Measurements from ENCODE around the gene LIN7C. TPM values are rescaled to one million over a fixed set of nuclear protein-coding genes. Genes with fewer than 3 reads are reported as not detected.
A peak's percentile ranks its signal among the peaks of the same experiment; 100 is the strongest.

Gene LIN7C, protein sequence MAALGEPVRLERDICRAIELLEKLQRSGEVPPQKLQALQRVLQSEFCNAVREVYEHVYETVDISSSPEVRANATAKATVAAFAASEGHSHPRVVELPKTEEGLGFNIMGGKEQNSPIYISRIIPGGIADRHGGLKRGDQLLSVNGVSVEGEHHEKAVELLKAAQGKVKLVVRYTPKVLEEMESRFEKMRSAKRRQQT
- polyA plus RNA-seq (2011; rRNA removed) = 21.2 and 31.0 TPM in 2 replicates
- polyA plus RNA-seq (2012; cell fraction: cytosol; rRNA removed) = 5.5 and 6.2 TPM in 2 replicates
- polyA plus RNA-seq (2012; cell fraction: nucleus; rRNA removed) = 2.4 and 6.2 TPM in 2 replicates
- polyA plus RNA-seq (2017; fragmentation: RNase III; extraction: RNeasy Plus Mini Kit Qiagen cat#74134 plus additional on column Dnase treatment) = 9.0 to 10.1 TPM (median 9.7 TPM) in 3 replicates
- 10.5 and 11.6 TPM in 2 replicates for polyA minus RNA-seq (2011; rRNA and poly(A)+ RNA removed)

DNA sequence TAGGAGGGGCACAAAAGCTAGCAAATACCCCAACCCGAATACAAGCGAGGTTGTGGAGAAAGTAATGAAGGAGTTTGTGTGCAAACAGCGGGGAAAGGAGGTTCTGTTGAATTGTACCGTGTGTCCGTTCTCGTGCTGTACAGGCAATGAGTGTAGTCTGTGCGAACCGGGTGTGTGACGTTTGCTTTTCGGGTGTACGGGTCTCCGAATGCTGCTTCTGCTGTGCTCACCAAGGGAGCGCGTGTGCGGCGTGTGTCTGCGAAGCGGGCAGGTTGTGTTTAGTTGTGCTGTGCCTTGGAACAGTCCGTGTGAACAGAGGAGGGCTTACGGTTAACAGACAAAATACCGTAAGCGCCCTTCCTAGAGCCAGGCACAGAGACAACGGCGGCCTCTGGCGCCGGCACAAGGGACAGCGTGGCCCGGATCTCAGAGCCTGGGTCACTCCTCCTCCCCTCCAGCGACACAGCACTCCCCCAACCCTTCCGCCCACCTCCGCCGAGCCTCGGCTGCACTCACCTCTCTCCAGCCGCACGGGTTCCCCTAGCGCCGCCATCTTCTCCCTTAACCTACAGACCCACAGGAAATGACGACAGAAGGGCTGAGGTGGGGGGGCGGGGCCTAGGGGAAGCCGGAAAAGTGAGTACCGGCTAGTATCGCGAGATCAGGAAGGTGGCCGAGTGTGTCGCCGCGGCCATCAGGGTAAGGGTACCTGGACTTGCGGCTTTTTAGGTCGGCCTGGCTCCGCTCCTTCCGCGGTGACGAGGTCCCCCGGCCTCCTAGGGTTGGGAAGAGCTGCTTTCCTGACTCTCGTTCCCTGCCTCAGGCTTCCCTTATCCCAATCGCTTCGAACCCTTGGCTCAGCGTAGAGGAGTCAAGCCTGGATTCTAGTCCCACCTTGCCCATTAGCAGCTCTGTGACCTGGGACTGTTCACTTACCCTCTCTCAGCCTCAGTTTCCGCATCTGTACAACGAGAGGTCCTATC is at the start of gene LIN7C:
LIN7C (minus strand) TSS at position 570 of the 983 bp plus-strand sequence; CDS start at position 553, 17 bp downstream.
- FAIRE-seq (no peak), DNase-seq (ENCODE audit: low read depth in 1 of 2, low spot score in 1 of 2) (peak; percentile 94 to 96), ATAC-seq (peak; percentile 98 to 99)
- CTCF ChIA-PET = interaction anchor here (1.1 kb wide), 1 partner anchor 11 kb away, joined by 3 read pairs; no protein-coding TSS in a partner anchor
- under 1% methylated on average over 52 of the region's 60 CpGs for WGBS (ENCODE audit: missing lambda C conversion rate)
- peak within 1 kb of the TSS; percentile 97 for H3K4me2 ChIP-seq
- no peaks in the 10 kb centered on the region for H3K9me3 ChIP-seq
- peaks cover 16% of the 10 kb centered on the region for H3K4me1 ChIP-seq
- peak within 1 kb of the TSS; percentile 93 for H3K4me3 ChIP-seq
- POLR2A ChIA-PET = interaction anchor here (0.5 kb wide), 1 partner anchor 25 kb away, joined by 3 read pairs; no protein-coding TSS in a partner anchor
- peak within 1 kb of the TSS; percentile 92 for H3K27ac ChIP-seq
- TF ChIP-seq MAZ (IDR thresholded peaks at IDR 0.05; ENCODE audit: borderline replicate concordance, low read depth, low read length) (no peak), MYC (IDR thresholded peaks at IDR 0.05; ENCODE audit: borderline replicate concordance, low read length) (no peak; the same call in 1 of the 2 replicates), POLR2A (IDR thresholded peaks at IDR 0.05; ENCODE audit: low read length) (peak; percentile 95), EHF (CRISPR knock-in tag; IDR thresholded peaks at IDR 0.05) (no peak), FOSB (CRISPR knock-in tag; IDR thresholded peaks at IDR 0.05) (no peak), HOXB5 (CRISPR knock-in tag; IDR thresholded peaks at IDR 0.05) (no peak), HOXB13 (CRISPR knock-in tag; IDR thresholded peaks at IDR 0.05; ENCODE audit: low read depth) (no peak), FOXS1 (CRISPR knock-in tag; IDR thresholded peaks at IDR 0.05) (no peak), RFX5 (IDR thresholded peaks at IDR 0.05) (no peak), ZFP36 (IDR thresholded peaks at IDR 0.05; ENCODE audit: borderline replicate concordance, partially characterized antibody) (no peak), FOSL2 (IDR thresholded peaks at IDR 0.05) (no peak), FOSL2 (CRISPR knock-in tag; IDR thresholded peaks at IDR 0.05) (0 out of 2 replicates have a peak, but pooled peaks have one; percentile 8), NPAS2 (CRISPR knock-in tag; IDR thresholded peaks at IDR 0.05; ENCODE audit: borderline replicate concordance) (no peak), PHF8 (IDR thresholded peaks at IDR 0.05; ENCODE audit: borderline replicate concordance, low read depth) (peak; percentile 94), HDAC2 (IDR thresholded peaks at IDR 0.05) (no peak), EP300 (IDR thresholded peaks at IDR 0.05) (no peak), JUN (IDR thresholded peaks at IDR 0.05) (peak; percentile 82 to 93), ZC3H11A (IDR thresholded peaks at IDR 0.05) (no peak), EHMT2 (IDR thresholded peaks at IDR 0.05; ENCODE audit: low read depth) (no peak), RCOR1 (IDR thresholded peaks at IDR 0.05; ENCODE audit: low read depth, low read length) (no peak), CBX8 (IDR thresholded peaks at IDR 0.05) (no peak), HEYL (CRISPR knock-in tag; IDR thresholded peaks at IDR 0.05) (no peak), GATA3 (IDR thresholded peaks at IDR 0.05; ENCODE audit: borderline replicate concordance) (peak; percentile 56; the same call in 1 of the 2 replicates)
- TF ChIP-seq, protein P1, sequence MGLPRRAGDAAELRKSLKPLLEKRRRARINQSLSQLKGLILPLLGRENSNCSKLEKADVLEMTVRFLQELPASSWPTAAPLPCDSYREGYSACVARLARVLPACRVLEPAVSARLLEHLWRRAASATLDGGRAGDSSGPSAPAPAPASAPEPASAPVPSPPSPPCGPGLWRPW (IDR thresholded peaks at IDR 0.05) = no peak
- TF ChIP-seq, protein P2, sequence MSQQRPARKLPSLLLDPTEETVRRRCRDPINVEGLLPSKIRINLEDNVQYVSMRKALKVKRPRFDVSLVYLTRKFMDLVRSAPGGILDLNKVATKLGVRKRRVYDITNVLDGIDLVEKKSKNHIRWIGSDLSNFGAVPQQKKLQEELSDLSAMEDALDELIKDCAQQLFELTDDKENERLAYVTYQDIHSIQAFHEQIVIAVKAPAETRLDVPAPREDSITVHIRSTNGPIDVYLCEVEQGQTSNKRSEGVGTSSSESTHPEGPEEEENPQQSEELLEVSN (IDR thresholded peaks at IDR 0.05; ENCODE audit: borderline replicate concordance, low read depth) = no peak
- TF ChIP-seq, protein P3, sequence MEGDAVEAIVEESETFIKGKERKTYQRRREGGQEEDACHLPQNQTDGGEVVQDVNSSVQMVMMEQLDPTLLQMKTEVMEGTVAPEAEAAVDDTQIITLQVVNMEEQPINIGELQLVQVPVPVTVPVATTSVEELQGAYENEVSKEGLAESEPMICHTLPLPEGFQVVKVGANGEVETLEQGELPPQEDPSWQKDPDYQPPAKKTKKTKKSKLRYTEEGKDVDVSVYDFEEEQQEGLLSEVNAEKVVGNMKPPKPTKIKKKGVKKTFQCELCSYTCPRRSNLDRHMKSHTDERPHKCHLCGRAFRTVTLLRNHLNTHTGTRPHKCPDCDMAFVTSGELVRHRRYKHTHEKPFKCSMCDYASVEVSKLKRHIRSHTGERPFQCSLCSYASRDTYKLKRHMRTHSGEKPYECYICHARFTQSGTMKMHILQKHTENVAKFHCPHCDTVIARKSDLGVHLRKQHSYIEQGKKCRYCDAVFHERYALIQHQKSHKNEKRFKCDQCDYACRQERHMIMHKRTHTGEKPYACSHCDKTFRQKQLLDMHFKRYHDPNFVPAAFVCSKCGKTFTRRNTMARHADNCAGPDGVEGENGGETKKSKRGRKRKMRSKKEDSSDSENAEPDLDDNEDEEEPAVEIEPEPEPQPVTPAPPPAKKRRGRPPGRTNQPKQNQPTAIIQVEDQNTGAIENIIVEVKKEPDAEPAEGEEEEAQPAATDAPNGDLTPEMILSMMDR (IDR thresholded peaks at IDR 0.05) = no peak
- TF ChIP-seq, protein P4, sequence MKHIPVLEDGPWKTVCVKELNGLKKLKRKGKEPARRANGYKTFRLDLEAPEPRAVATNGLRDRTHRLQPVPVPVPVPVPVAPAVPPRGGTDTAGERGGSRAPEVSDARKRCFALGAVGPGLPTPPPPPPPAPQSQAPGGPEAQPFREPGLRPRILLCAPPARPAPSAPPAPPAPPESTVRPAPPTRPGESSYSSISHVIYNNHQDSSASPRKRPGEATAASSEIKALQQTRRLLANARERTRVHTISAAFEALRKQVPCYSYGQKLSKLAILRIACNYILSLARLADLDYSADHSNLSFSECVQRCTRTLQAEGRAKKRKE (CRISPR knock-in tag; IDR thresholded peaks at IDR 0.05; ENCODE audit: low read depth) = no peak
- TF ChIP-seq, protein P5, sequence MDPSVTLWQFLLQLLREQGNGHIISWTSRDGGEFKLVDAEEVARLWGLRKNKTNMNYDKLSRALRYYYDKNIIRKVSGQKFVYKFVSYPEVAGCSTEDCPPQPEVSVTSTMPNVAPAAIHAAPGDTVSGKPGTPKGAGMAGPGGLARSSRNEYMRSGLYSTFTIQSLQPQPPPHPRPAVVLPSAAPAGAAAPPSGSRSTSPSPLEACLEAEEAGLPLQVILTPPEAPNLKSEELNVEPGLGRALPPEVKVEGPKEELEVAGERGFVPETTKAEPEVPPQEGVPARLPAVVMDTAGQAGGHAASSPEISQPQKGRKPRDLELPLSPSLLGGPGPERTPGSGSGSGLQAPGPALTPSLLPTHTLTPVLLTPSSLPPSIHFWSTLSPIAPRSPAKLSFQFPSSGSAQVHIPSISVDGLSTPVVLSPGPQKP (IDR thresholded peaks at IDR 0.05; ENCODE audit: low read depth, low read length) = no peak
- TF ChIP-seq, protein P6, sequence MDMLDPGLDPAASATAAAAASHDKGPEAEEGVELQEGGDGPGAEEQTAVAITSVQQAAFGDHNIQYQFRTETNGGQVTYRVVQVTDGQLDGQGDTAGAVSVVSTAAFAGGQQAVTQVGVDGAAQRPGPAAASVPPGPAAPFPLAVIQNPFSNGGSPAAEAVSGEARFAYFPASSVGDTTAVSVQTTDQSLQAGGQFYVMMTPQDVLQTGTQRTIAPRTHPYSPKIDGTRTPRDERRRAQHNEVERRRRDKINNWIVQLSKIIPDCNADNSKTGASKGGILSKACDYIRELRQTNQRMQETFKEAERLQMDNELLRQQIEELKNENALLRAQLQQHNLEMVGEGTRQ (IDR thresholded peaks at IDR 0.05) = no peak
